Spleen (tissue), 13 donors: ENCODE data around the gene ZNF184. TPM values are rescaled to one million over a fixed set of nuclear protein-coding genes. Genes with fewer than 3 reads are reported as not detected.
A peak's percentile ranks its signal among the peaks of the same experiment; 100 is the strongest.

ENCODE experiments used
- DNase-seq: peaks from one replicate; pipeline ENCODE4 v3.0.0-alpha.2; 2020
- H3K27ac ChIP-seq, 8 donors: fragments of 200-600 bp; sonication (generic) in 7 of 8; 1 replicate in 4 of 8; 2 replicates in 4 of 8; pipeline versions ENCODE4 v1.5.0 to v1.8.0; 2016 to 2021; ENCODE audit warnings: inconsistent platforms in 4 of 8, mild to moderate bottlenecking in 4 of 8, moderate library complexity in 1 of 8
- H3K27me3 ChIP-seq, 7 donors: fragments of 200-600 bp; sonication (generic) in 6 of 7; replicated peaks in 1 of 7; 1 replicate in 4 of 7; 2 replicates in 3 of 7; pipeline versions ENCODE4 v1.5.0 to v1.8.0; 2016 to 2021; ENCODE audit warnings: inconsistent platforms in 3 of 7, mild to moderate bottlenecking in 1 of 7
- H3K36me3 ChIP-seq, 6 donors: fragments of 200-600 bp; sonication (generic) in 5 of 6; 1 replicate in 4 of 6; 2 replicates in 2 of 6; pipeline versions ENCODE4 v1.5.0 to v1.8.0; 2016 to 2021; ENCODE audit warnings: inconsistent platforms in 2 of 6
- H3K4me1 ChIP-seq, 6 donors: fragments of 200-600 bp; sonication (generic) in 5 of 6; 1 replicate in 3 of 6; 2 replicates in 3 of 6; pipeline versions ENCODE4 v1.5.0 to v1.8.0; 2016 to 2021; ENCODE audit warnings: inconsistent platforms in 3 of 6
- H3K4me3 ChIP-seq, 8 donors: fragments of 200-600 bp; sonication (generic) in 7 of 8; 1 replicate in 4 of 8; 2 replicates in 4 of 8; pipeline versions ENCODE4 v1.5.0 to v1.8.0; 2016 to 2021; ENCODE audit warnings: inconsistent platforms in 4 of 8, mild to moderate bottlenecking in 4 of 8, moderate library complexity in 2 of 8
- H3K9me3 ChIP-seq, 8 donors: fragments of 200-600 bp; sonication (generic) in 7 of 8; 1 replicate in 4 of 8; 2 replicates in 4 of 8; pipeline versions ENCODE4 v1.5.0 to v1.8.0; 2016 to 2021; ENCODE audit warnings: inconsistent platforms in 4 of 8
- CTCF ChIP-seq, 11 experiments: fragments of 200-600 bp in 7 of 11; fragments of 450-650 bp in 4 of 11; sonication (generic) in 4 of 11; IDR thresholded peaks in 8 of 11; conservative IDR thresholded peaks in 3 of 11; 1 replicate in 7 of 11; 2 replicates in 4 of 11; pipeline versions ENCODE4 v1.4.0 to v1.8.0; 2016 to 2021; ENCODE audit warnings: antibody characterized with exemption in 11 of 11, inconsistent platforms in 4 of 11, mild to moderate bottlenecking in 1 of 11
- POLR2A ChIP-seq, 3 donors: fragments of 450-650 bp; IDR thresholded peaks; one replicate each; pipeline ENCODE4 v1.5.1; 2017; ENCODE audit warnings: antibody characterized with exemption in 3 of 3, mild to moderate bottlenecking in 1 of 3
- POLR2AphosphoS5 ChIP-seq, 3 donors: sonication (generic); formaldehyde crosslinking; IDR thresholded peaks; one replicate each; pipeline ENCODE4 v1.5.1; 2017; ENCODE audit warnings: antibody characterized with exemption in 3 of 3
- WGBS, 5 donors: extraction: QIAGEN DNeasy Blood & Tissue Kit in 3 of 5; methylation state at CpG; one replicate each; pipeline versions ENCODE4 v1.1.5 to v1.1.7; 2013 to 2018; 5-methylcytosine and 5-hydroxymethylcytosine counted together
- intact Hi-C: fragments of 100-400 bp; cut with DNase I; formaldehyde crosslinking; loops from one replicate; pipeline ENCODE4 v1.15.0; 2023; ENCODE audit warnings: low total_unique reads
- long read RNA-seq, 2 donors: transcript quantifications; one replicate each; lab custom pipeline, GENCODE V29; 2026
- polyA plus RNA-seq, 3 donors: library from polyadenylated mRNA; stranded (reverse); fragments of 200-250 nt; gene quantifications; one replicate each; pipeline ENCODE4 v1.2.1, GENCODE V29; 2013
- total RNA-seq, 7 donors: library from RNA; depleted of rRNA in 3 of 7; stranded (reverse); fragments of >200 nt in 3 of 7; fragmentation: NEBNext Ultra II Directional in 4 of 7; extraction: Animal tissue kit (Norgen Biotek cat#: 25700) in 4 of 7; gene quantifications; one replicate each; pipeline versions ENCODE4 v1.1.0 to v1.2.1, GENCODE V29; 2016 to 2021
- donor health status: healthy with polysubstance abuse.
- donor health status: DM: no; HTN: no; CAD: no; lungs with moderate emphysema.
- donor health status: DM: no; HTN: no; CAD: no.
- donor health status: Bipolar disorder and iron deficiency.
- donor health status: healthy.
- donor health status: DM: no; HTN: no; CAD: no.
- donor health status: DM: yes; HTN: yes; CAD: no.

ZNF184 gene
- total RNA-seq (10 to 100 TPM in 2 of 7 donors, 1 to 10 TPM in 5; 6.6 to 11.2 (median 7.8) TPM), polyA plus RNA-seq (1 to 10 TPM; 2.2 to 3.5 (median 3.0) TPM)
- long read RNA-seq, donor 1: 0 reads
- long read RNA-seq, donor 2: 0 reads

DNA sequence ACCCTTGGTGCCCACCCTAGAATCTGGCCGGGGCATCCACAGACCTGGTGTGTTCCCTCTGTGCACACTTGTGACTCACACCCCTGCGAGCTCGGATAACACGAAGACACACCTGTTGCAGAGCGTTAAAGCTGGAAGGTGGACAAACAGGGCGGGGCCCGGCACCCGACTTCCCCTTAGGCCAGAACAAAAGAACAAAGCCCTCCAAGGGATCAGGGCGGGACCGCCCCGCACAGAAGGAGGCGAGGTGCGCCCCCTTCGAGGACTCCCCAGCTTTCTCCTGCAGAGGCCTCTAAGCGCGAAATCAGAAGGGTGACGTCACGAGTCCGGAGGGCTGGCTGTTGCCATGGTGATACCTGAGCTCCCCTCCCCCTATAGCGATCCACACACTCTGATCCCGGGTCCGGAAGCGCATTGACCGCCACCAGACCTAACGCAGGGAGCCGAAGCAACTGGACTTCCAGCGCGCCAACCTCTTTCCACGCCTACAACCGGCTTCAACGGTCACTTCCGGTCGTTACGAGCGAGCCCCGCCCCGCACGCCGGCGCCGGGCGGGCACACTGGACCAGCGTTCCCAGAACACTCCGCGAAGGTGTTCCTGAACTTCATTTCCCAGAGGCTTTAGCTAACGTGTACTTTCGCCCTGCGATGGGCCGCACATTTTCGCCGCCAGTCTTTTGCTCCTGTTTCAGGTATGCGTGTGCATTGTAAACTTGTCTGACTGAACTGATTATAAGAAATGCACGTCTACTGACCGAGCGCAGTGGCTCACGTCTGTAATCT lies at the start of gene ZNF184:
Gene ZNF184, minus strand, starts transcription at position 489 of the 784 bp plus-strand sequence. CDS start 811 bp downstream, outside the sequence.
- H3K36me3 ChIP-seq: peaks cover 0 to 26% (median 9%) of the 10 kb centered on the region in 6 donors
- WGBS, 5 donors: 0 to 2% (median 0%) methylated on average over 36 to 56 of the region's 56 CpGs

GRCh38 chr6:27518881-27519795 lies 46.2 kb upstream of the ZNF184 start:
- intact Hi-C loops: loop anchor here (5.0 kb wide), 1 partner anchor 228 kb away; no protein-coding TSS in a partner anchor
- peak overlapping the region; percentile 83 to 91 (median 88) for H3K27ac ChIP-seq

More for the DNA sequence above, at the start of gene ZNF184:
- Histone ChIP-seq H3K27ac (peak within 1 kb of the TSS; percentile 74 to 96 (median 92)), H3K27me3 (no peaks in the 10 kb centered on the region), H3K4me1 (peaks cover 17 to 63% (median 33%) of the 10 kb centered on the region in 6 donors), H3K4me3 (peak within 1 kb of the TSS; percentile 42 to 89 (median 72)), H3K9me3 (no peaks in the 10 kb centered on the region)
- TF ChIP-seq POLR2AphosphoS5 (IDR thresholded peaks at IDR 0.05): peak; percentile 96 to 97 (median 97)
- peak in 1 of 11 experiments; percentile 17 for TF ChIP-seq CTCF (IDR thresholded peaks at IDR 0.05 in 8 of 11, conservative IDR thresholded peaks at IDR 0.05 in 3 of 11)
- TF ChIP-seq POLR2A (IDR thresholded peaks at IDR 0.05): peak in 1 of 3 donors; percentile 54
- peak; percentile 97 for DNase-seq
- intact Hi-C loops: loop anchor here (10.0 kb wide), 1 partner anchor 422 kb away; a partner anchor contains a TSS

More at GRCh38 chr6:27518881-27519795, 46.2 kb upstream of the ZNF184 start:
- TF ChIP-seq POLR2AphosphoS5 (IDR thresholded peaks at IDR 0.05): peak in 2 of 3 donors; percentile 35 to 60
- TF ChIP-seq CTCF (IDR thresholded peaks at IDR 0.05 in 8 of 11, conservative IDR thresholded peaks at IDR 0.05 in 3 of 11): peak in 10 of 11 experiments; percentile 16 to 75 (median 57)
- peak in 1 of 3 donors; percentile 2 for TF ChIP-seq POLR2A (IDR thresholded peaks at IDR 0.05)
- Histone ChIP-seq H3K4me1 (peaks cover 3 to 18% (median 9%) of the 10 kb centered on the region in 6 donors), H3K36me3 (no peaks in the 10 kb centered on the region), H3K27me3 (peaks cover 0 to 33% (median 5%) of the 10 kb centered on the region in 7 donors), H3K4me3 (peak overlapping the region; percentile 49 to 84 (median 67)), H3K9me3 (no peaks in the 10 kb centered on the region)
- WGBS, 5 donors: 0 to 1% (median 1%) methylated on average over 42 of the region's 42 CpGs
- peak; percentile 86 for DNase-seq
